ENCODE data around the gene AKNA.

AKNA gene

GRCh38 chr9:114316605-114317230 lies 71.1 kb downstream of the AKNA start:
- FAIRE-seq (no peak), DNase-seq (ENCODE audit: insufficient read length, low spot score) (no peak)
- no peak for TF ChIP-seq CTCF (IDR thresholded peaks at IDR 0.05; ENCODE audit: insufficient read depth, missing control alignments)

- FAIRE-seq = no peak
- TF ChIP-seq CTCF (IDR thresholded peaks at IDR 0.05; ENCODE audit: insufficient read depth, missing control alignments) = no peak
- no peak for DNase-seq (ENCODE audit: insufficient read length, low spot score)
Observed at GRCh38 chr9:114315723-114316363, 71.9 kb downstream of the AKNA start.

DNA sequence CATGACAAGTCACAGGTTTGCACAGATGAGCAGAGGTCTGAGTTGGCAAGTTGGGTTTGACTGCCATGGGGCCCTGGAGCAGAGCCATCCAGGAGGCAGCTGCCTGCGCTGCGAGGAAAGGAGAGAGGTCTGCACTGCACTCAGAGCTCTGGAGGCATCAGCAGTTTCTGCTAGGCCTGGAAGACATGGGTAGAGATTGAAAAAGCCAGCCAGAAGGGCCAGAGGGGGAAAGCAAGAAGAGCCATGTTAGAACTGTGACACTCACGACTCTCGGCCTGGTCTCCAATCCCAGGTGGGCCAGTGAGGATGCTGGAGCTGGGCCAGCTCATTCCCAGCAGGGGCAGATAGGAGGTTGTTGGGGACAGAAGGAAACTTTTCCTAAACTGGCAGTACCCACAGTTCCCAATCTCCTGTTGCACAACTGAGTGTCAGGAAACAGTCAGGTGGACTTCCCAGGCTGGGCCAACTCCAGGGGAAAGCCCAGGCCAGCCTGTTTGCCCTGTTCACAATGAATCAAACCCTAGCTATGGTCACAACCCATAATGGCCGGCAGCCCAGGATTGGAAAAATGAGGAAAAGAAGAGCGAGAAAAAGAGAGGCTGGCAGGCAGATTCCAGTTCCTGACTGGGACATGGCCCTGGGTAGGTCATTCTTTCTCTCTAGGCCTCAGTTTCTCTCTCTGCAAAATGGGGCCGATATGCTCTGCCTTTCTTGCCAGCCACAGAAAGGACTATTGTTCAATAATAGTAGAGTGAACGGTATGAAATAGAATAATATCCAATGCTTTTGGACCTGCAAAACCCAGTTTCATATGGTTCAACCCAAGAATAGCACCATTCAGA lies 72.7 kb downstream of the AKNA start:
- DNase-seq (ENCODE audit: insufficient read length, low spot score) = no peak
- no peak for FAIRE-seq
- TF ChIP-seq CTCF (IDR thresholded peaks at IDR 0.05; ENCODE audit: insufficient read depth, missing control alignments) = no peak

DNA sequence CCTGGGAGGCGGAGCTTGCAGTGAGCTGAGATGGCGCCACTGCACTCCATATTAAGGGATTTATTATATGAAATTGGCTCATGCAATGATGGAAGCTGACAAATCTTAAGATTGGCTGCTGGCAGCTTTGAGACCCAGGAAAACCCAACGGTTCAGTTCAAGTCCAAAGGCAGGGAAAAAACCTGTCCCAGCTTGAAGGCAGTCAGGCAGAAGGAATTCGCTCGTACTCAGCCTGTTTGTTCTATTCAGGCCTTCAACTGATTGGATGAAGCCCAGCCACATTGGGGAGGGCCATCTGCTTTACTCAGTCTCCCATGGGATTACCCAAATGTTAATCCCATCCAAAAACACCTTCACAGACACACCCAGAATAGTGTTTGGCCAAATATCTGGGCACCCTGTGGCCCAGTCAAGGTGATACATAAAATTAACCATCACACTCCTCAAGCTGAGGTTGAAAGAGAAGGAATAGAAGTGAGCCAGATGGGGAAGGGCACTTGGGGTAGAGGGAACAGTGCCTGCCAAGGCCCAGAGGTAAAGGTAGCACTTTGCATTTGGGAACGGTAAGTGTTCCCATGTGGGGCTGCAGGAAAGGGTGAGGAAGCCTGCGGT lies 73.4 kb downstream of the AKNA start:
- FAIRE-seq (no peak), DNase-seq (ENCODE audit: insufficient read length, low spot score) (no peak)

GRCh38 chr9:114313186-114313585 lies 74.6 kb downstream of the AKNA start:
- no peak for TF ChIP-seq CTCF (IDR thresholded peaks at IDR 0.05; ENCODE audit: insufficient read depth, missing control alignments)
- FAIRE-seq (no peak), DNase-seq (ENCODE audit: insufficient read length, low spot score) (no peak)

More for the DNA sequence above, 73.4 kb downstream of the AKNA start:
- TF ChIP-seq CTCF (IDR thresholded peaks at IDR 0.05; ENCODE audit: insufficient read depth, missing control alignments) = no peak

- DNase-seq (ENCODE audit: insufficient read length, low spot score) = no peak
- TF ChIP-seq CTCF (IDR thresholded peaks at IDR 0.05; ENCODE audit: insufficient read depth, missing control alignments) = no peak
- no peak for FAIRE-seq
Observed at GRCh38 chr9:114312513-114312875, 75.3 kb downstream of the AKNA start.

Measured in D721Med (cell line).